ENCODE measurements around the gene IPO8.

- TF ChIP-seq CTCF (IDR thresholded peaks at IDR 0.05) (no peak), POLR2A (IDR thresholded peaks at IDR 0.05) (no peak)
Observed at GRCh38 chr12:30599608-30600007, 96.1 kb downstream of the IPO8 start.
